ENCODE measurements around the gene COA1. TPM values are rescaled to one million over a fixed set of nuclear protein-coding genes. Genes with fewer than 3 reads are reported as not detected.
A peak's percentile ranks its signal among the peaks of the same experiment; 100 is the strongest.

COA1 gene
- total RNA-seq, 6 donors from 2014 or later, result 37.5 to 65.9 (median 44.9) TPM

GRCh38 chr7:43763183-43763582 is 33.9 kb upstream of the COA1 start:
- peaks cover 32 to 44% (median 41%) of the 10 kb centered on the region in 4 donors for H3K4me1 ChIP-seq
- ATAC-seq (ENCODE audit: low FRiP score in 2 of 2), result no peak
- DNase-seq, result no peak
- H3K36me3 ChIP-seq, result peaks cover 0 to 2% (median 0%) of the 10 kb centered on the region in 4 donors
- 84 to 92% methylated on average over 3 of the region's 3 CpGs for WGBS, 2 donors
- TF ChIP-seq POLR2A (IDR thresholded peaks at IDR 0.05) (no peak), POLR2AphosphoS5 (IDR thresholded peaks at IDR 0.05) (no peak), EP300 (IDR thresholded peaks at IDR 0.05) (no peak)
- TF ChIP-seq, protein P1, sequence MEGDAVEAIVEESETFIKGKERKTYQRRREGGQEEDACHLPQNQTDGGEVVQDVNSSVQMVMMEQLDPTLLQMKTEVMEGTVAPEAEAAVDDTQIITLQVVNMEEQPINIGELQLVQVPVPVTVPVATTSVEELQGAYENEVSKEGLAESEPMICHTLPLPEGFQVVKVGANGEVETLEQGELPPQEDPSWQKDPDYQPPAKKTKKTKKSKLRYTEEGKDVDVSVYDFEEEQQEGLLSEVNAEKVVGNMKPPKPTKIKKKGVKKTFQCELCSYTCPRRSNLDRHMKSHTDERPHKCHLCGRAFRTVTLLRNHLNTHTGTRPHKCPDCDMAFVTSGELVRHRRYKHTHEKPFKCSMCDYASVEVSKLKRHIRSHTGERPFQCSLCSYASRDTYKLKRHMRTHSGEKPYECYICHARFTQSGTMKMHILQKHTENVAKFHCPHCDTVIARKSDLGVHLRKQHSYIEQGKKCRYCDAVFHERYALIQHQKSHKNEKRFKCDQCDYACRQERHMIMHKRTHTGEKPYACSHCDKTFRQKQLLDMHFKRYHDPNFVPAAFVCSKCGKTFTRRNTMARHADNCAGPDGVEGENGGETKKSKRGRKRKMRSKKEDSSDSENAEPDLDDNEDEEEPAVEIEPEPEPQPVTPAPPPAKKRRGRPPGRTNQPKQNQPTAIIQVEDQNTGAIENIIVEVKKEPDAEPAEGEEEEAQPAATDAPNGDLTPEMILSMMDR (IDR thresholded peaks at IDR 0.05), result no peak
- no peaks in the 10 kb centered on the region for H3K9me3 ChIP-seq
- H3K4me3 ChIP-seq, result no peak overlapping the region
- H3K27ac ChIP-seq, result peak overlapping the region; percentile 36 to 85 (median 75)
- no peaks in the 10 kb centered on the region for H3K27me3 ChIP-seq

- peak in 1 of 4 donors; percentile 41 for TF ChIP-seq EP300 (IDR thresholded peaks at IDR 0.05)
- TF ChIP-seq POLR2AphosphoS5 (IDR thresholded peaks at IDR 0.05), result peak in 1 of 2 donors; percentile 29
- TF ChIP-seq POLR2A (IDR thresholded peaks at IDR 0.05), result no peak
- TF ChIP-seq, protein P1 (IDR thresholded peaks at IDR 0.05), result no peak
- H3K36me3 ChIP-seq, result peaks cover 0 to under 1% (median 0%) of the 10 kb centered on the region in 4 donors
- no peaks in the 10 kb centered on the region for H3K9me3 ChIP-seq
- WGBS, 2 donors, result 51 to 67% methylated on average over 5 of the region's 5 CpGs
- peak overlapping the region in 2 of 4 donors; percentile 73 to 85 for H3K27ac ChIP-seq
- ATAC-seq (ENCODE audit: low FRiP score in 2 of 2), result no peak
- peaks cover 32 to 53% (median 48%) of the 10 kb centered on the region in 4 donors for H3K4me1 ChIP-seq
- no peaks in the 10 kb centered on the region for H3K27me3 ChIP-seq
- DNase-seq, result peak in 1 of 2 donors; percentile 41
- H3K4me3 ChIP-seq, result no peak overlapping the region
These were observed 32.8 kb upstream of the COA1 start for GRCh38 chr7:43761938-43762692.

DNA sequence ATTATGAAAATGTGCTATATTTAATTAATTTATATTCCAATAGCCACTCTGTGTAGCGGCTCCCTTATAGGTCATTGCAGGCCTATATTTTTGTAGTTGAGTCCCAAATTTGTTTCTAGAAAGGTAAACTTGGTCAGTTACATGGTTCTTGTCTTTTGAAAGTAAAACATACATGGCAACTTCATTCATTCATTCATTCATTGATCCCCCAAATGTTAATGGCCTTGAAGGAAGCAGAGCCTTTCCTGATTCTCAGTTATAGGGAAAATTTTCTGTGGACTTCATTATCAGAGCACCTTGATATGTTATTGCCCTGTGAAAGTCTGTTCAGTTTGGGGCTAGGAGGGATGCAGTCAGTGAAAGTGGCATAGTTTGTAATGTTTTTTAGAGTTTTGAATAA is 32.1 kb upstream of the COA1 start:
- no peaks in the 10 kb centered on the region for H3K27me3 ChIP-seq
- H3K9me3 ChIP-seq, result no peaks in the 10 kb centered on the region
- H3K4me3 ChIP-seq, result no peak overlapping the region
- ATAC-seq (ENCODE audit: low FRiP score in 2 of 2) (no peak), DNase-seq (no peak)
- TF ChIP-seq EP300 (IDR thresholded peaks at IDR 0.05), result no peak
- no peak for TF ChIP-seq POLR2AphosphoS5 (IDR thresholded peaks at IDR 0.05)
- TF ChIP-seq POLR2A (IDR thresholded peaks at IDR 0.05), result no peak
- TF ChIP-seq, protein P1 (IDR thresholded peaks at IDR 0.05), result no peak
- H3K27ac ChIP-seq, result peak overlapping the region in 1 of 4 donors; percentile 7
- H3K4me1 ChIP-seq, result peaks cover 32 to 56% (median 46%) of the 10 kb centered on the region in 4 donors
- no peaks in the 10 kb centered on the region for H3K36me3 ChIP-seq
- WGBS, 2 donors, result 94 to 100% methylated on average over 1 of the region's 1 CpG

GRCh38 chr7:43760861-43761260 is 31.5 kb upstream of the COA1 start:
- Histone ChIP-seq H3K27ac (no peak overlapping the region), H3K4me3 (no peak overlapping the region), H3K4me1 (peaks cover 32 to 56% (median 46%) of the 10 kb centered on the region in 4 donors), H3K36me3 (no peaks in the 10 kb centered on the region), H3K9me3 (no peaks in the 10 kb centered on the region), H3K27me3 (no peaks in the 10 kb centered on the region)
- ATAC-seq (ENCODE audit: low FRiP score in 2 of 2) (no peak), DNase-seq (no peak)
- TF ChIP-seq POLR2AphosphoS5 (IDR thresholded peaks at IDR 0.05) (no peak), POLR2A (IDR thresholded peaks at IDR 0.05) (no peak), EP300 (IDR thresholded peaks at IDR 0.05) (no peak)
- TF ChIP-seq, protein P1 (IDR thresholded peaks at IDR 0.05), result no peak
- WGBS, 2 donors, result 89 to 100% methylated on average over 5 of the region's 5 CpGs

Measured in upper lobe of left lung (tissue), 6 donors.